HG02852 (cell line): Measurements from ENCODE around the gene CREB5.
A peak's percentile ranks its signal among the peaks of the same experiment; 100 is the strongest.

Experiments
- ATAC-seq: cut with Tn5 transposase; IDR thresholded peaks from one replicate; pipeline ENCODE4 v1.9.1; 2021; ENCODE audit warnings: mild to moderate bottlenecking, moderate library complexity; ENCODE audit not compliant: unreplicated experiment

Gene CREB5

DNA sequence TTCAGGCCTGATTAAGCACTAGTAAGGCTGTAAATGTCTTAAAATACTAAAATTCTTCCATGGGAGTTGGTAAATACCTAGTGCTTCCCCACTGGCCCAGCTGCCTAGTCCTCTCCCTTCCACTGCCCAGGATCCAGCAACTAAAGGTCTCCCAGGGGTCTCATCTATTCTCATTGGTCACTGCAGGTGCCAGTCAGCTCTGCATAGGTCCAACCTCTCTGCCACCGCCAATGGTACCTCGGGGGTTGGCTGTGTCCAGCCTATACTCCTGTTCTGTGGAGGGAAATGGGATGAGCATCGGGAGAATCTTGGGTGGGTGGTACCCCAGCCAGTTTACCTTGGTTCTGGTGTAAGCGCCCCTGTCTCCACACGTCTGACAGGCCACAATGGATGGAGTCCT lies 6.1 kb upstream of the CREB5 start:
- no peak for ATAC-seq

GRCh38 chr7:28407651-28408050 lies 4.7 kb upstream of the CREB5 start:
- no peak for ATAC-seq

DNA sequence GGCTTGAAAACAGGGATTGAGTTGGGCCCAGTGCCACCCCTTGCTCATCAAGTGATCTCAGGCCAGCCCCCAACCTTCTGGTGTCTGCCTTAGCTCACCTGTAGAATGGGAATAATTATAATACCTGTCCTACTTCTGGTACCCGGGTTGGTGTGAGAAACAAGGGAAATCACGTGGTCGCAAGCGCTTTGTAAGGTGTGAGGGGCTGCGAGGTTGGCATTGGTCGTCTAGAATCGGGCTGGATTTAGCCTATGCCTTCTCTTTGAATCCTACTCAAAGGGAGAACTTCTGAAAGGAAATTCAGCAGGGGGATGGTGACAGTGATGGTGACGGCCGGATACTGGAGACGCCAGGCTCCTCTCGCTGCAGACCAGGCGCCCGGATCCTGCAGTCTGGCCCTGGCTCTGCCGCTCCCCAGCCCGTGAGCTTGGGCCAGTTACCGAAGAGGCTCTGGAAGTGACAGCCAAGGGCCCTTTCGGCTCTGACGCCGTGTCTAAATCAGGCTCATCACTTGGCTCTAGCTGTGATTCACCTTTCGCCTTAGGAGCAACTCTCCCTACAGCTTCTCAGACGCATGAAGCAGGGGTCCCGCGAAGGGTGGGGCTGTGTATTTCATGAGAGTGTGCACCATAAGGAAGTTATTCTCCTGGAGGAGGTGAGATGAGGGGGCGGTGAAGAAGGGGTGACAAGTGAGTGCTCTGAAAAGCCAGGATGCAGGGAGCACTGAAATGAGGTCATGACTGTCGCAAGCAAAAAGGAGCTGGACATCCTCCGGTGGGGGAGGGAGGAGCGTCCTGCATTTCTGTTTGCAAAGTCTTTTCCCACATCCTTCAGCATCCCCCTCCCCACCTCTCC lies 4.0 kb upstream of the CREB5 start:
- no peak for ATAC-seq

GRCh38 chr7:28408960-28409715 lies 3.2 kb upstream of the CREB5 start:
- ATAC-seq: peak; percentile 58

DNA sequence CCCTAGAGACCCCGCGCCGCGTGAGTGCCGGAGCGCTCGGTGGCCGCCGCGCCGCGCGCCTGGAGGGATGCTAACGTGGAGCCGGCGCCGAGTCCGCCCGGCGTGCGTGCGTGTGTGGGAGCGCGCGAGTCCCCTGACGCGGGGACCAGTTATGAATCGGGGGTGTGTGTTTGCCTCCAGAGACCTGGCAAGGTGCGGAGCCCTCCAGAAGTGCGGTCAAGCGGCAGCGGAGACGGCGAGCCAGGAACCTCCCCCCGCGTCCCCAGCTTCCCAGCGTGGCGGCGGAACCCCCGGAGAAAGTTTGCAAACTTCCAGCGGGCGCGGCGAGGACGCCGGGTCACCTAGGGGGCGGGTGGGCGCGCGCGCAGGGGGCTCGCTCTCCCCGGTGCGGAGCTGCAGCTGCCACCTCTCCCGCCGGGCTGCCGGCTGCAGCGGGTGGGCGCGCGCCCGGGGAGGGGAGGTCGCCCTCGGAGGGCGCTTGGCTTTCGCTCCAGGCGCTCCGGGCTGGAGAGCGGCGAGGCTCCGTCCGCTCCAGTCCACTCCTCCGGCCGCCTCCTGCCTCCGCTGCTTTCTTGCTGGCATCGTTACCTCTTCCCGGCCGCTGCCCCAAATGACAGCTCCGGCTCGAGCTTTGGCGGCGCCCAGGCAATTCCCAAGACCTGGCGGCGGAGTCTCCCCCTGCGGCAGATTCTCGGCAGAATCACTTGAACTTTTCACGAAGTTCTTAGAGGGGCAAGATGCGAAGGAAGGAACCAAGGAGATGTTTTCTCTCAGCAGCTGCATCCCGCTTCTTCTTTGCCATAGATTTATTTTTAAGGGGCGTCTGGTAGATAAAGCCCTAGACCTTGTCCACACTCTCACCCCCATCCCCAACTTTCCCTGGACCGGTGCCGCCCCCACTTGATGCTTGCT lies 2.3 kb upstream of the CREB5 start:
- ATAC-seq: no peak

GRCh38 chr7:28410628-28411531 lies 1.4 kb upstream of the CREB5 start:
- no peak for ATAC-seq

- ATAC-seq: no peak
Observed at GRCh38 chr7:28413011-28413410, 693 bp downstream of the CREB5 start.

DNA sequence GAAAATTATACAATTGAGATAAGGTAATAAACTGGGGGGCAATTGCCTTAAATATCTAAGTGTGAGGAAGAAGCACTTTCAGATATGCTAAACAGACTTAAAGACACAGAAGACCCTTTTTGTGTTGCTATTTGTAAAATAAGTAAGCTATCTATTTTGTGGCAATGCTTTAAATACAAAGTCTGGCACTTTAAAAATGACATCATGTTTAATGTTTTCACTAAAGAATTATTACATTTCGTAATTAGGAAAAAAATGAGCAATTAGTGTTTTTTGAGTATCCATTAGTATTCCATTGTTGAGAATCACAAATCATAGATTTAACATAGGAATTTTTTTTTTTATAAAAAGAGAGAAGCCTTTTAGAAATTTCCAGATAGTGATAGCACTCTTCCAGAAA lies 2.1 kb downstream of the CREB5 start:
- ATAC-seq: no peak

- ATAC-seq: no peak
Observed at GRCh38 chr7:28417321-28417940, 5.1 kb downstream of the CREB5 start.

- ATAC-seq: no peak
Observed at GRCh38 chr7:28418311-28418710, 6.0 kb downstream of the CREB5 start.

DNA sequence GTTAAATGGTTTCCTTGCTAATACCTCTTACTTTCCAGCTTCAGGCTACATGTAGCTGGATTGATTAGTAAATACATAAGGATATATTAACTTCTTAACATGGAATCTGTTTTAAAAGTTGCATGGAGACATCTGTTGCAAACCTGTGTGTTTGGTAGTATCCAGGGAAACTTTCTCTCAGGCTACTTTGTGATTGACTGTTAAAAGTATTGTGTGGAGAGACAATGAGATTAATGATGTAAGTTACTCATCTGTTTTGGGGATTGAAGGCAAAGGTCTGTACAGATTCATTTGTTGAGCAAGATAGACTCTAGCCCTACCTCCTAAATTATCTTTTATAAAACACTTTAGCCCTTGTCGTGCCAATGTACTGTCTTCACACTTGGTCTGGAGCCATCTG lies 6.6 kb downstream of the CREB5 start:
- no peak for ATAC-seq

- ATAC-seq: no peak
Observed at GRCh38 chr7:28419716-28420115, 7.4 kb downstream of the CREB5 start.

GRCh38 chr7:28423112-28423511 lies 10.8 kb downstream of the CREB5 start:
- no peak for ATAC-seq

DNA sequence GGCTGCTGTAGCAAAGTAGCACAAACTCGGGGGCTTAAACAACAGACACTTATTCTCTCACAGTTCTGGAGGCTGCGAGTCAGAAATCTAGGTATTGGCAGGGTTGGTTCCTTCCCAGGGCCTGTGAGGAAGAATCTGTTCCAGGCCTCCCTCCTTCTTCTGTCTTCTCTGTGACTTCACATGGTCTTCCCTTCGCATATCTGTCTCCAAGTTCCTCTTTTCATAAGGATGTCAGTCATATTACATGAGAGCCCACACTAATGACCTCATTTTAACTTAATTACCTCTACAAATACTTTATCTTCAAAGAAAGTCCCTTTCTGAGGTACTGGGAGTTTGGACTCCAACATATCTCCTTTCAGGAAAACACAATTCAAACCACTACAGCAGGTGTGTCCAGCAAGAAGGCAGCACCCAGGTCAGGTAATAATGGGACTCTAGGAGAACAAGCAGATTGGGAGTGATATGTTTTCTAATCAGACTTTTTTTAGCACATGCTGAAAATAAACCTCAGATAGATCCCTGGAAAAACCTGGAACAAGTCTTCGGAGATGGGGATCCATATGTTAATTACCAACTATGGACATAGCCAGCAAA lies 11.7 kb downstream of the CREB5 start:
- ATAC-seq: no peak

DNA sequence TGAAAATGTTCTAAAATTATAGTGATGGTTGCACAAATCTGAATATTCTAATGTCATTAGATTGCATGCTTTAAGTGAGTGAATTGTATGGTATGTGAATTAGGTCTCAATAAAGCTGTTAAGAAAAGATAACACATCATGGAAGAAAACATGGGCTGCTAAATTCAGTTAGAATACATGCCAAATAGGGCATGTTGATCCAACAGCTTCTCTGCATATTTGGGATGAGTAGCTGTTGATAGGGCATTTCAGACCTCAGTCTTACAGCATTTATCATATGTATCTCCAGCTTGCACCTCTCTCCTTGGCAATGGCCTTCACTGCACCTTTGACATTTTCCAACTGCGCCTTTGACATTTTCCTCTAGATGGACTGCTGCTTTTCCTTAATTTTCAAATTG lies 13.2 kb downstream of the CREB5 start:
- no peak for ATAC-seq

GRCh38 chr7:28427236-28427635 lies 14.9 kb downstream of the CREB5 start:
- no peak for ATAC-seq

DNA sequence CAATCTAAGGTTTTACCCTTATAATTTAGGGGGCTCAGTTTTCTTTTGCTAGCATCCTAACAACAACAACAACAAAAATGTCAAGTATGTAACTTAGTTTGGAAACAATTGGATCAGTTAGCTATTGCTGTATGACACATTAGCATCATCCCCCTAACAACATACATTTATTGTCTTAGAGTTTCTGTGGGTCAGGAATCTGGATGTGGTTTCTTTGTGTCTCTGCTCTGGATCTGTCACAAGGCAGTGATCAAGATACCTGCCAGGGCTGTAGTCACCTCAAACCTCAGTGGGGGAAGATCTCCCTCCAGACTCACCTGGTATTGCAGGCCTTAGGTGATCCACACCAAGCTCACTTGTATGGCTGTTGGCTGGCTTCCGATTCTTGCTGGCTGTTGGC lies 18.3 kb downstream of the CREB5 start:
- ATAC-seq: no peak

DNA sequence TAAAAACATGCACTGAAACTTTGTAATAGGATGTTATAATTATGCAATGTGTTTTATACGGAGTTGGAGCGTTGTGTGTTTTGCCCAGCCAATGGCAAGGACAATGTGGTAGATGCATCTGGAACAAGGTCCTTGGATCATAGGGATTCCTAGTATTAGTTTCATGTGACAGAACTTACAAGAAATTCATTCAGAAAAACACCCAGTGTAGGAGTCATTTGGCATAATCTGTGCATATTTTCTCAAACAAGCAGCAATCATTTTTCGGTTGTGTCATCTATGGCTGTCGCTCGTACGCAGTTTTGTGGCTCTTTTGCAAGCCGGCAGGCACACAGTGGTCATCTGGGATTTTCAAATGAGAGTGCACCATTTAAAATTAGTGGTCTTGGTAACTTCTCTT lies 19.8 kb downstream of the CREB5 start:
- ATAC-seq: no peak

DNA sequence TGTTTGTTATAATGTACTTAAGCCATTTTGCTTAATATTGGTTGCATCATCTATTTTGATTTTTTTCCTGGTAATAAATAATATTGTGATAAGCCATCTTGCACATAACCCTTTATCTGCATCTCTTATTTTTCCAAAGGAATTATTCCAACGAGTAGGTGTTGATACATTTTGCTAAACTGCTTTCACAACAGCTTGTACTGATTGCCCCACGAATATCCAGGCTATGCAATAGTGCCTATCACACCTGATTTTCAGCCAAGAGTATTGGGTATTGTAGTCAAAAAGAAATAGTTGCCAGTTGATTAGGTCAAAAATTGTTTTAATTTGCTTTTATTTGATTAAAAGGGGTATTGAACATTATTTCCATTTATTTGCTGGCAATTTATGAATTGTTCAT lies 20.7 kb downstream of the CREB5 start:
- ATAC-seq: no peak
